ENCODE results near the gene CNTNAP5.

Gene CNTNAP5

GRCh38 chr2:124560592-124561112, 535.6 kb downstream of the CNTNAP5 start:
- no peak for ATAC-seq
- TF ChIP-seq OSR1 (CRISPR knock-in tag; IDR thresholded peaks at IDR 0.05): no peak
- TF ChIP-seq GLIS3 (CRISPR knock-in tag; IDR thresholded peaks at IDR 0.05): no peak
- TF ChIP-seq ARNTL (CRISPR knock-in tag; IDR thresholded peaks at IDR 0.05; ENCODE audit: borderline replicate concordance, low read depth): no peak
- no peak for TF ChIP-seq ZNF70 (CRISPR knock-in tag; IDR thresholded peaks at IDR 0.05)
- TF ChIP-seq ZFP30 (CRISPR knock-in tag; IDR thresholded peaks at IDR 0.05): no peak
- no peak for TF ChIP-seq TOX (CRISPR knock-in tag; IDR thresholded peaks at IDR 0.05; ENCODE audit: borderline replicate concordance)

GRCh38 chr2:124561486-124561885, 536.4 kb downstream of the CNTNAP5 start:
- no peak for ATAC-seq
- no peak for TF ChIP-seq ZNF565 (CRISPR knock-in tag; conservative IDR thresholded peaks at IDR 0.05; ENCODE audit: low read depth)
- TF ChIP-seq TOX (CRISPR knock-in tag; IDR thresholded peaks at IDR 0.05; ENCODE audit: borderline replicate concordance): no peak
- TF ChIP-seq BACH2 (CRISPR knock-in tag; IDR thresholded peaks at IDR 0.05; ENCODE audit: borderline replicate concordance): no peak
- TF ChIP-seq CREB5 (CRISPR knock-in tag; IDR thresholded peaks at IDR 0.05; ENCODE audit: low read depth): no peak
- no peak for TF ChIP-seq ZNF70 (CRISPR knock-in tag; IDR thresholded peaks at IDR 0.05)
- no peak for TF ChIP-seq ZNF8 (CRISPR knock-in tag; IDR thresholded peaks at IDR 0.05)

- no peak for ATAC-seq
- no peak for TF ChIP-seq BACH2 (CRISPR knock-in tag; IDR thresholded peaks at IDR 0.05; ENCODE audit: borderline replicate concordance)
Observed at GRCh38 chr2:124563426-124563825, 538.3 kb downstream of the CNTNAP5 start.

GRCh38 chr2:124566518-124566970, 541.5 kb downstream of the CNTNAP5 start:
- ATAC-seq: no peak
- TF ChIP-seq SNAI2 (CRISPR knock-in tag; IDR thresholded peaks at IDR 0.05) (no peak), TCF4 (CRISPR knock-in tag; IDR thresholded peaks at IDR 0.05; ENCODE audit: borderline replicate concordance) (no peak), OSR1 (CRISPR knock-in tag; IDR thresholded peaks at IDR 0.05) (no peak), GLIS3 (CRISPR knock-in tag; IDR thresholded peaks at IDR 0.05) (no peak), ZNF8 (CRISPR knock-in tag; IDR thresholded peaks at IDR 0.05) (no peak), ZNF70 (CRISPR knock-in tag; IDR thresholded peaks at IDR 0.05) (no peak), PATZ1 (CRISPR knock-in tag; IDR thresholded peaks at IDR 0.05; ENCODE audit: borderline replicate concordance) (no peak), ISL1 (CRISPR knock-in tag; IDR thresholded peaks at IDR 0.05) (no peak), BACH2 (CRISPR knock-in tag; IDR thresholded peaks at IDR 0.05; ENCODE audit: borderline replicate concordance) (no peak), RARB (CRISPR knock-in tag; IDR thresholded peaks at IDR 0.05) (no peak), TSHZ2 (CRISPR knock-in tag; IDR thresholded peaks at IDR 0.05) (no peak), ZC3H10 (CRISPR knock-in tag; IDR thresholded peaks at IDR 0.05) (no peak), ZNF565 (CRISPR knock-in tag; conservative IDR thresholded peaks at IDR 0.05; ENCODE audit: low read depth) (no peak), PPARA (CRISPR knock-in tag; IDR thresholded peaks at IDR 0.05; ENCODE audit: borderline replicate concordance) (no peak), POU6F1 (CRISPR knock-in tag; IDR thresholded peaks at IDR 0.05; ENCODE audit: borderline replicate concordance, low read depth) (no peak)

All from SK-N-SH treated with all-trans-retinoic acid at 6 μM for 48 hours (cell line).